Left cardiac atrium (tissue), 4 donors: ENCODE data around the gene TMEM254. TPM values are rescaled to one million over a fixed set of nuclear protein-coding genes. Genes with fewer than 3 reads are reported as not detected.
"Not testable (repeated sequence)": the region's sequence is repeated elsewhere in the genome, so short reads cannot be mapped to it uniquely, and the experiment has no call there.

Experiments
- ATAC-seq, 2 donors: fragments of 200-7000 bp; cut with Tn5 transposase; one replicate each; pipeline ENCODE4 v1.9.1; 2020; ENCODE audit warnings: mild to moderate bottlenecking in 2 of 2, moderate library complexity in 2 of 2
- DNase-seq: peaks from one replicate; pipeline ENCODE4 v3.0.0-alpha.2; 2020
- intact Hi-C, 2 donors: fragments of 100-400 bp; cut with DNase I; formaldehyde crosslinking; loops; one replicate each; pipeline versions ENCODE4 v1.14.1 to v1.15.1; 2022 to 2023
- total RNA-seq, 2 donors: library from RNA; stranded (reverse); fragmentation: NEBNext Ultra II Directional; extraction: Animal tissue kit (Norgen Biotek cat#: 25700); gene quantifications; one replicate each; pipeline ENCODE4 v1.2.1, GENCODE V29; 2021
- donor health status: DM: no; HTN: yes; CAD: no.
- donor health status: DM: no; HTN: yes; CAD: no; lungs with severe emphysema.
- donor health status: DM: yes; HTN: yes; CAD: no.
- donor health status: Dilated cardiomyopathy.

TMEM254 gene
- total RNA-seq, 2 donors from 2014 or later: 5.4 to 12.3 TPM

- DNase-seq: no peak
- intact Hi-C loops: no loop called here
- ATAC-seq: no peak
These were observed 43.7 kb downstream of the TMEM254 start for GRCh38 chr10:80122110-80122710.

- DNase-seq (no peak), ATAC-seq (peak in 1 of 2 donors; percentile 67)
- intact Hi-C loops: no loop called here
These were observed 44.3 kb downstream of the TMEM254 start for GRCh38 chr10:80122746-80123145.

- ATAC-seq: peak; percentile 45 to 85
- intact Hi-C loops: loop anchor here in 1 of 2 donors (5.0 kb wide), 1 partner anchor 65 kb away; no protein-coding TSS in a partner anchor
- peak; percentile 37 for DNase-seq
These were observed 48.4 kb downstream of the TMEM254 start for GRCh38 chr10:80126876-80127275.

GRCh38 chr10:80131499-80131901 lies 53.0 kb downstream of the TMEM254 start:
- ATAC-seq (no peak), DNase-seq (no peak)
- intact Hi-C loops: no loop called here

- peak; percentile 82 for DNase-seq
- ATAC-seq: peak; percentile 68 to 70
- intact Hi-C loops: no loop called here
These were observed 54.1 kb downstream of the TMEM254 start, which contains the start of gene PLAC9 for GRCh38 chr10:80132299-80133139. TSS of gene PLAC9 (plus strand) at chr10:80132730. CDS start at chr10:80132763, 33 bp downstream.

GRCh38 chr10:80133206-80133605 lies 54.7 kb downstream of the TMEM254 start:
- ATAC-seq: peak in 1 of 2 donors; percentile 6
- peak; percentile 68 for DNase-seq
- intact Hi-C loops: no loop called here

- intact Hi-C loops, DNase-seq, ATAC-seq: not testable (repeated sequence)
These were observed 55.2 kb downstream of the TMEM254 start for GRCh38 chr10:80133687-80134086.

GRCh38 chr10:80136134-80136571 lies 57.7 kb downstream of the TMEM254 start:
- DNase-seq: peak; percentile 97
- intact Hi-C loops: no loop called here
- peak; percentile 78 for ATAC-seq

GRCh38 chr10:80137031-80137862 lies 58.8 kb downstream of the TMEM254 start:
- ATAC-seq: peak; percentile 40 to 62
- intact Hi-C loops: no loop called here

GRCh38 chr10:80137920-80138319 lies 59.5 kb downstream of the TMEM254 start:
- DNase-seq: no peak
- intact Hi-C loops: no loop called here
- ATAC-seq: no peak

More at GRCh38 chr10:80137031-80137862, 58.8 kb downstream of the TMEM254 start:
- DNase-seq: peak; percentile 66

GRCh38 chr10:80139265-80139664 lies 60.8 kb downstream of the TMEM254 start:
- ATAC-seq (no peak), DNase-seq (no peak)
- intact Hi-C loops: no loop called here

- DNase-seq: no peak
- no peak for ATAC-seq
These were observed 61.8 kb downstream of the TMEM254 start for GRCh38 chr10:80140251-80140650.

GRCh38 chr10:80141696-80142460 lies 63.4 kb downstream of the TMEM254 start:
- intact Hi-C loops: loop anchor here (5.0 kb wide), 3 partner anchors 65 to 80 kb away; partner anchors contain the start of genes ANXA11 (in 1 of the 2) and TMEM254 (in 1 of the 2)
- ATAC-seq: no peak
- no peak for DNase-seq

More at GRCh38 chr10:80140251-80140650, 61.8 kb downstream of the TMEM254 start:
- intact Hi-C loops: loop anchor here (5.0 kb wide), 3 partner anchors 63 to 82 kb away; partner anchors contain the start of genes ANXA11 (in 1 of the 2) and TMEM254 (in 1 of the 2)

Other genes starting within 250 kb of the TMEM254 start
- under 1 TPM in 1 of 2 donors, not detected in 1; 0.29 TPM for gene SFTPD, start 129.6 kb upstream of the TMEM254 start, total RNA-seq
- 10 to 100 TPM; 60.9 to 97.9 TPM for gene PLAC9, start 54.1 kb downstream of the TMEM254 start, total RNA-seq
- gene ANXA11, start 126.9 kb downstream of the TMEM254 start, total RNA-seq: 100 to 1,000 TPM; 327 to 413 TPM
- gene MAT1A, start 211.0 kb downstream of the TMEM254 start, total RNA-seq: under 1 TPM; 0.10 to 0.21 TPM